Gastroesophageal sphincter (tissue), 3 donors: ENCODE measurements around the gene ABCC1.

Experiments used
- EP300 ChIP-seq: sonication (generic); formaldehyde crosslinking; IDR thresholded peaks from one replicate; pipeline ENCODE4 v1.6.1; 2017; ENCODE audit warnings: antibody characterized with exemption, mild to moderate bottlenecking
- POLR2A ChIP-seq, 2 donors: fragments of 450-650 bp; IDR thresholded peaks; one replicate each; pipeline ENCODE4 v1.6.1; 2017; ENCODE audit warnings: antibody characterized with exemption in 2 of 2, mild to moderate bottlenecking in 2 of 2, moderate library complexity in 1 of 2
- TF ChIP-seq, protein P1 (sequence below), 4 experiments: fragments of 200-600 bp in 2 of 4; fragments of 450-650 bp in 2 of 4; sonication (generic) in 1 of 4; IDR thresholded peaks; one replicate each; pipeline ENCODE4 v1.5.1; 2017 to 2019; ENCODE audit warnings: antibody characterized with exemption in 4 of 4, mild to moderate bottlenecking in 2 of 4, moderate library complexity in 2 of 4

GRCh38 chr16:16096858-16097213 lies 147.4 kb downstream of the ABCC1 start:
- TF ChIP-seq, protein P1, sequence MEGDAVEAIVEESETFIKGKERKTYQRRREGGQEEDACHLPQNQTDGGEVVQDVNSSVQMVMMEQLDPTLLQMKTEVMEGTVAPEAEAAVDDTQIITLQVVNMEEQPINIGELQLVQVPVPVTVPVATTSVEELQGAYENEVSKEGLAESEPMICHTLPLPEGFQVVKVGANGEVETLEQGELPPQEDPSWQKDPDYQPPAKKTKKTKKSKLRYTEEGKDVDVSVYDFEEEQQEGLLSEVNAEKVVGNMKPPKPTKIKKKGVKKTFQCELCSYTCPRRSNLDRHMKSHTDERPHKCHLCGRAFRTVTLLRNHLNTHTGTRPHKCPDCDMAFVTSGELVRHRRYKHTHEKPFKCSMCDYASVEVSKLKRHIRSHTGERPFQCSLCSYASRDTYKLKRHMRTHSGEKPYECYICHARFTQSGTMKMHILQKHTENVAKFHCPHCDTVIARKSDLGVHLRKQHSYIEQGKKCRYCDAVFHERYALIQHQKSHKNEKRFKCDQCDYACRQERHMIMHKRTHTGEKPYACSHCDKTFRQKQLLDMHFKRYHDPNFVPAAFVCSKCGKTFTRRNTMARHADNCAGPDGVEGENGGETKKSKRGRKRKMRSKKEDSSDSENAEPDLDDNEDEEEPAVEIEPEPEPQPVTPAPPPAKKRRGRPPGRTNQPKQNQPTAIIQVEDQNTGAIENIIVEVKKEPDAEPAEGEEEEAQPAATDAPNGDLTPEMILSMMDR (IDR thresholded peaks at IDR 0.05): peak in 2 of 4 experiments; percentile 5 to 16
- TF ChIP-seq EP300 (no peak), POLR2A (IDR thresholded peaks at IDR 0.05) (no peak)
